GM12878 (cell line): Measurements from ENCODE around the gene FBN2. TPM values are rescaled to one million over a fixed set of nuclear protein-coding genes. Genes with fewer than 3 reads are reported as not detected.

Experiments used
- ATAC-seq: fragments of 200-7000 bp; cut with Tn5 transposase; 3 replicates; pipeline ENCODE4 v1.9.1; 2020; ENCODE audit warnings: mild to moderate bottlenecking, moderate library complexity
- BruUV-seq: library from RNA; stranded (reverse); fragments of 400-500 nt; replicated peaks from 2 replicates; lab custom pipeline; 2021; lab: Mats Ljungman, UMichigan
- CTCF ChIA-PET: fragments of 300-600 bp; sonication (Branson Sonifier 250); formaldehyde crosslinking; extraction: SDS; loops from one replicate; lab custom pipeline; 2021; ENCODE audit warnings: inconsistent platforms; lab: Yijun Ruan, JAX
- POLR2A ChIA-PET: fragments of 350-600 bp; formaldehyde crosslinking; extraction: SDS; loops from one replicate; lab custom pipeline; 2021; ENCODE audit warnings: inconsistent platforms; lab: Charles Lee
- RAD21 ChIA-PET: fragments of 300-600 bp; sonication (Branson Sonifier 250); formaldehyde crosslinking; loops from one replicate; lab custom pipeline; 2023; ENCODE audit warnings: antibody characterized with exemption; ENCODE audit not compliant: unreplicated experiment; lab: Charles Lee
- SMC1A ChIA-PET: fragments of 300-600 bp; sonication (Branson Sonifier 250); formaldehyde crosslinking; loops from one replicate; lab custom pipeline; 2023; ENCODE audit not compliant: unreplicated experiment, uncharacterized antibody; lab: Charles Lee
- DNase-seq: peaks from one replicate; pipeline ENCODE4 v3.0.0-alpha.2; 2011; ENCODE audit warnings: low read depth, low spot score
- FAIRE-seq: peaks from 3 replicates; lab custom pipeline; 2011; peaks lifted over from hg19 to GRCh38; lab: Jason Lieb, UNC
- H2AFZ ChIP-seq: 2 replicates; pipeline ENCODE4 v1.6.0; 2011; ENCODE audit warnings: low read depth, low read length, control low read depth; ENCODE audit not compliant: control insufficient read depth
- H3K27ac ChIP-seq: 2 replicates; pipeline ENCODE4 v1.5.1; 2011; ENCODE audit warnings: control low read depth; ENCODE audit not compliant: control insufficient read depth, insufficient read depth
- H3K27me3 ChIP-seq, 2 experiments: replicated peaks in 1 of 2; 2 replicates each; pipeline versions ENCODE4 v1.6.0 to v1.6.1; 2011; ENCODE audit warnings: low read length in 1 of 2; ENCODE audit not compliant: control insufficient read depth in 2 of 2, insufficient read depth in 2 of 2
- H3K36me3 ChIP-seq, 2 experiments: 2 replicates each; pipeline ENCODE4 v1.5.1; 2011; ENCODE audit warnings: low read length in 1 of 2; ENCODE audit not compliant: control insufficient read depth in 2 of 2, insufficient read depth in 2 of 2
- H3K4me1 ChIP-seq: 2 replicates; pipeline ENCODE4 v1.6.1; 2011; ENCODE audit warnings: mild to moderate bottlenecking, low read length, moderate library complexity, mixed read lengths; ENCODE audit not compliant: control insufficient read depth, insufficient read depth
- H3K4me2 ChIP-seq: 2 replicates; pipeline ENCODE4 v1.6.0; 2011; ENCODE audit warnings: control low read depth; ENCODE audit not compliant: control insufficient read depth, insufficient read depth
- H3K4me3 ChIP-seq: fragments of 200-600 bp; sonication (generic); 2 replicates; pipeline ENCODE4 v1.5.1; 2016
- H3K79me2 ChIP-seq: 2 replicates; pipeline ENCODE4 v1.6.0; 2011; ENCODE audit warnings: low read length; ENCODE audit not compliant: control insufficient read depth, insufficient read depth
- H3K9ac ChIP-seq: 2 replicates; pipeline ENCODE4 v1.8.0; 2011; ENCODE audit warnings: low read length, control low read depth, mixed read lengths; ENCODE audit not compliant: control insufficient read depth, insufficient read depth
- H3K9me3 ChIP-seq: replicated peaks from 3 replicates; pipeline ENCODE4 v1.5.1; 2011; ENCODE audit warnings: mild to moderate bottlenecking, low read length; ENCODE audit not compliant: control insufficient read depth, insufficient read depth
- H4K20me1 ChIP-seq: 2 replicates; pipeline ENCODE4 v1.6.0; 2011; ENCODE audit not compliant: control insufficient read depth, insufficient read depth
- CTCF ChIP-seq, 3 experiments: IDR thresholded peaks in 2 of 3; conservative IDR thresholded peaks in 1 of 3; 2 replicates each; pipeline ENCODE4 v1.5.1; 2011; ENCODE audit warnings: low read depth in 3 of 3, low read length in 3 of 3, mild to moderate bottlenecking in 3 of 3, control low read depth in 2 of 3, moderate library complexity in 2 of 3, inconsistent platforms in 1 of 3, mixed read lengths in 1 of 3; ENCODE audit not compliant: control insufficient read depth in 2 of 3, insufficient read depth in 1 of 3; ENCODE audit errors: extremely low read depth in 1 of 3
- TCF3 ChIP-seq: IDR thresholded peaks from 2 replicates; pipeline ENCODE4 v1.6.1; 2012; ENCODE audit warnings: low read depth, mild to moderate bottlenecking, low read length, borderline replicate concordance; ENCODE audit not compliant: insufficient read depth
- WGBS: methylation state at CpG from one replicate; pipeline ENCODE4 v1.1.6; 2016; ENCODE audit warnings: low lambda C conversion rate; ENCODE audit not compliant: insufficient replicate concordance, insufficient coverage; ENCODE audit errors: missing lambda C conversion rate; 5-methylcytosine and 5-hydroxymethylcytosine counted together
- in situ Hi-C: fragments of 300-500 bp; cut with MboI; formaldehyde crosslinking; loops from 9 replicates; pipeline ENCODE4 v1.14.3; 2018; ENCODE audit warnings: mixed read lengths
- intact Hi-C: fragments of 100-400 bp; cut with micrococcal nuclease; formaldehyde crosslinking; loops from one replicate; pipeline ENCODE4 v1.14.2; 2022; ENCODE audit not compliant: unreplicated experiment
- polyA plus RNA-seq, 11 experiments: library from polyadenylated mRNA; depleted of rRNA in 4 of 11; unstranded in 6 of 11; stranded (reverse) in 5 of 11; fragments of >200 nt; fragmentation: Nextera tagmentation in 4 of 11; fragmentation: Illumina TruSeq in 1 of 11; extraction: Ambion mirVana in 4 of 11; extraction: Trizol in 1 of 11; gene quantifications; 1 replicate in 1 of 11; 2 replicates in 10 of 11; pipeline versions ENCODE4 v1.2.1 to v1.2.3, GENCODE V29; 2011 to 2016; ENCODE audit warnings: inconsistent platforms in 2 of 11, missing spikeins in 2 of 11, low read depth in 1 of 11
- total RNA-seq, 4 experiments: library from RNA; depleted of rRNA in 3 of 4; stranded (reverse); fragments of >200 nt in 3 of 4; fragmentation: Illumina TruSeq in 1 of 4; extraction: Trizol in 1 of 4; gene quantifications; 2 replicates each; pipeline versions ENCODE4 v1.2.1 to v1.2.3, GENCODE V29; 2013 to 2021

FBN2 gene
- total and polyA plus RNA-seq, 10 of the 15 experiments (the other 5 are each of a cell fraction or from before 2014, with no cell fraction given): 0.01 to 0.98 (median 0.10) TPM; not detected in 3

DNA sequence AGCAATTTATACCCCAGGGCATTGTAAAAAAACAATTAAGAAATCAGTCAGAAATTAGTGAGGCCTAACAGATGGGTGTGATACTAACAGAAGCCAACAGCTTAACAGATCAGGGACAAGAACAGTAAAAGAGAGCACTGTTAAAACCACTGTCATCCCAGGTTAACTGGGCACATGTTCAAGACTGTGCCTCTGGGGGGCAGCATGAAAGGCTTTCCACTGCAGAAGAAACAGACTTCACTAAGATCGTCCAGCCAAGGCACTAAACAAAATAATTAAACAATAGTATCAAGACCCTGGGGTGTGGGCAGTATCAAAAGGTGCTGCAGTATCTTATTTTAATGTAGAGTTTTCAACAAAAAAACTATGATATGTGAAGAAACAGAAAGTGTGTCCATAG is 43.5 kb downstream of the FBN2 start:
- Histone ChIP-seq H3K4me3 (no peak overlapping the region), H3K27ac (no peak overlapping the region), H4K20me1 (no peaks in the 10 kb centered on the region), H3K79me2 (no peaks in the 10 kb centered on the region), H3K36me3 (no peaks in the 10 kb centered on the region), H3K9me3 (no peaks in the 10 kb centered on the region)
- ChIA-PET RAD21 (interaction anchor here (1.4 kb wide), 1 partner anchor 68 kb away, joined by 6 read pairs; no protein-coding TSS in a partner anchor), POLR2A (interaction anchor here (0.5 kb wide), 1 partner anchor 8 kb away, joined by 3 read pairs; no protein-coding TSS in a partner anchor), SMC1A (interaction anchor here (1.0 to 1.1 kb wide), 2 partner anchors 14 to 280 kb away, joined by 3 read pairs; no protein-coding TSS in a partner anchor)
- intact Hi-C loops: loop anchor here (10.0 kb wide), 1 partner anchor 620 kb away; no protein-coding TSS in a partner anchor
- FAIRE-seq: no peak
- WGBS: 0% methylated on average over 1 of the region's 1 CpG
- TF ChIP-seq CTCF (IDR thresholded peaks at IDR 0.05 in 2 of 3, conservative IDR thresholded peaks at IDR 0.05 in 1 of 3; ENCODE audit: control insufficient read depth in 2 of 3, extremely low read depth in 1 of 3, insufficient read depth in 1 of 3, low read depth in 3 of 3, low read length in 3 of 3): peak in 2 of 3 experiments; percentile 3 to 11; a peak in 1 of 6 replicates
- TF ChIP-seq TCF3: no peak
- TF ChIP-seq, all 136 proteins: peak for 1
- no peaks in the 10 kb centered on the region for H3K4me1 ChIP-seq
- no TSS peak for BruUV-seq
- H2AFZ ChIP-seq: no peak overlapping the region
- DNase-seq (no peak), ATAC-seq (peak; percentile 67)
- in situ Hi-C loops: loop anchor here (5.0 kb wide), 1 partner anchor 282 kb away; no protein-coding TSS in a partner anchor
- H3K27me3 ChIP-seq: no peaks in the 10 kb centered on the region
- CTCF ChIA-PET: interaction anchor here (0.6 to 1.0 kb wide), 2 partner anchors 280 to 305 kb away, joined by 3 read pairs; no protein-coding TSS in a partner anchor
- H3K4me2 ChIP-seq: no peak overlapping the region
- no peak overlapping the region for H3K9ac ChIP-seq
